Measurements from ENCODE around the gene IL12A. TPM values are rescaled to one million over a fixed set of nuclear protein-coding genes. Genes with fewer than 3 reads are reported as not detected.

The IL12A gene
- total RNA-seq, 4 donors from 2014 or later: 0.32 to 3.3 (median 0.85) TPM; not detected in 1

DNA sequence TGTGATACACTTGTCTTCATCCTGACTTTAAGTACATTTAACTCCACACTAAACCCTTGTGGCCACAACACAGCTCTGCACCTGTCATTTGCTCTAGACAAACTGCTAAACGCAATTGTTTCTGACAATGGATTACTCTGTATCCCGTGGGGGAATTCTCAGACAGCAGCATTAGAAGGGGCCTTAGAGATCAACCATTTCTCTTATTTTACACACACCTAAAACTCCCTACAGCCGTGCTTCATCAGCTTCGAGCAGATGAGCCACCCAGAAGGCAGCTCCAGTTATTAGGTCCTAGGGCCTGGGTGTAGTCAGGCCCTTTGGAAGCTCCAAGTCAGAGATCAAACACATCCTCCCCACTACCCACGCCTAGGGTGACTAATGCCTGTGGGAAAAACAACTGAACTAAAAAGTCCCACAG is 1.3 kb upstream of the IL12A start:
- Histone ChIP-seq H3K9me3 (no peaks in the 10 kb centered on the region), H3K27me3 (no peaks in the 10 kb centered on the region), H3K4me3 (no peak overlapping the region), H3K36me3 (no peaks in the 10 kb centered on the region), H3K4me1 (peaks cover 0 to 28% (median 6%) of the 10 kb centered on the region in 3 donors), H3K27ac (no peak overlapping the region)
- TF ChIP-seq POLR2A (IDR thresholded peaks at IDR 0.05) (no peak), CTCF (IDR thresholded peaks at IDR 0.05) (no peak), POLR2AphosphoS5 (IDR thresholded peaks at IDR 0.05) (no peak), EP300 (IDR thresholded peaks at IDR 0.05) (no peak)
- WGBS, 2 donors (ENCODE audit: low coverage in 1 of 2): 64 to 80% methylated on average over 1 to 3 of the region's 5 CpGs
- no peak for ATAC-seq

GRCh38 chr3:159989973-159990846 is 1.6 kb downstream of the IL12A start:
- H3K4me1 ChIP-seq: peaks cover 0 to 56% (median 6%) of the 10 kb centered on the region in 3 donors
- TF ChIP-seq POLR2A (IDR thresholded peaks at IDR 0.05): no peak
- no peak for TF ChIP-seq EP300 (IDR thresholded peaks at IDR 0.05)
- no peak for TF ChIP-seq POLR2AphosphoS5 (IDR thresholded peaks at IDR 0.05)
- TF ChIP-seq CTCF (IDR thresholded peaks at IDR 0.05): no peak
- 25 to 79% methylated on average over 1 to 5 of the region's 5 CpGs for WGBS, 2 donors (ENCODE audit: low coverage in 1 of 2)
- no peak for ATAC-seq
- H3K4me3 ChIP-seq: no peak overlapping the region
- H3K36me3 ChIP-seq: no peaks in the 10 kb centered on the region
- H3K27me3 ChIP-seq: no peaks in the 10 kb centered on the region
- H3K27ac ChIP-seq: no peak overlapping the region
- H3K9me3 ChIP-seq: no peaks in the 10 kb centered on the region

- WGBS, 2 donors (ENCODE audit: low coverage in 1 of 2): 100% methylated on average over 1 of the region's 1 CpG; no CpG with 5 or more reads in 1 of the 2 donors
- no peak for ATAC-seq
- no peak for TF ChIP-seq POLR2AphosphoS5 (IDR thresholded peaks at IDR 0.05)
- no peak for TF ChIP-seq POLR2A (IDR thresholded peaks at IDR 0.05)
- TF ChIP-seq EP300 (IDR thresholded peaks at IDR 0.05): no peak
- no peak for TF ChIP-seq CTCF (IDR thresholded peaks at IDR 0.05)
- Histone ChIP-seq H3K4me1 (peaks cover 0 to 58% (median 6%) of the 10 kb centered on the region in 3 donors), H3K27ac (peak overlapping the region in 1 of 4 donors; percentile 7), H3K4me3 (no peak overlapping the region), H3K36me3 (no peaks in the 10 kb centered on the region), H3K27me3 (no peaks in the 10 kb centered on the region), H3K9me3 (no peaks in the 10 kb centered on the region)
Observed at GRCh38 chr3:159991591-159991990, 3.0 kb downstream of the IL12A start.

GRCh38 chr3:159992589-159992988 is 4.0 kb downstream of the IL12A start:
- 27 to 50% methylated on average over 1 of the region's 1 CpG for WGBS, 2 donors (ENCODE audit: low coverage in 1 of 2)
- no peak for TF ChIP-seq CTCF (IDR thresholded peaks at IDR 0.05)
- no peak for TF ChIP-seq POLR2A (IDR thresholded peaks at IDR 0.05)
- no peak for TF ChIP-seq POLR2AphosphoS5 (IDR thresholded peaks at IDR 0.05)
- Histone ChIP-seq H3K27ac (peak overlapping the region in 1 of 4 donors; percentile 7), H3K9me3 (no peaks in the 10 kb centered on the region), H3K4me3 (no peak overlapping the region), H3K27me3 (no peaks in the 10 kb centered on the region), H3K36me3 (no peaks in the 10 kb centered on the region), H3K4me1 (peaks cover 0 to 58% (median 6%) of the 10 kb centered on the region in 3 donors)
- no peak for ATAC-seq

DNA sequence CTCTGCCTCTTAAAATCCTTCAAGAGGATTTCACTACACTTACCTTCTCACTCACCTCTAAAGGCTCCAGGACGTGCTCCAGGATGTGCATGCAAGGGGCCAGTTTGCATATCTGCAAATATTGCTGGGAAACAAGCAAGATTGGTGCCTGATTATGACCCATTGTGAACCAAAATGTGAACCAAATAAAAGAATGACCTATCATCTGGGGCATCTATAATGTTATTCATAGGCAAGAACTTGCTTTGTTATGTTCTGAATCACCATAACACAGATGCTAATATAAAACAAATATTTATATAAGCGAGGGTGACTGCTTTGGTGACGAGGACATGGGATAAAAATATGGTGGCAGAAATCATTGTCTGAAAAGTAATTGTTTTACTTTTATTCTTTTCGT is 5.5 kb downstream of the IL12A start:
- 24 to 67% methylated on average over 3 to 4 of the region's 4 CpGs for WGBS, 2 donors (ENCODE audit: low coverage in 1 of 2)
- H3K27me3 ChIP-seq: no peaks in the 10 kb centered on the region
- TF ChIP-seq POLR2AphosphoS5 (IDR thresholded peaks at IDR 0.05) (no peak), CTCF (IDR thresholded peaks at IDR 0.05) (no peak), POLR2A (IDR thresholded peaks at IDR 0.05) (no peak), EP300 (IDR thresholded peaks at IDR 0.05) (no peak)
- H3K9me3 ChIP-seq: no peaks in the 10 kb centered on the region
- H3K4me3 ChIP-seq: no peak overlapping the region
- H3K4me1 ChIP-seq: peaks cover 0 to 45% (median 0%) of the 10 kb centered on the region in 3 donors
- H3K27ac ChIP-seq: peak overlapping the region in 2 of 4 donors; percentile 14 to 27
- no peak for ATAC-seq
- H3K36me3 ChIP-seq: no peaks in the 10 kb centered on the region

All from gastroesophageal sphincter (tissue), 4 donors.